Pancreas (tissue), 10 donors: ENCODE results near the gene MFN2. TPM values are rescaled to one million over a fixed set of nuclear protein-coding genes. Genes with fewer than 3 reads are reported as not detected.

ENCODE experiments used
- ATAC-seq, 4 donors: fragments of 200-7000 bp; cut with Tn5 transposase; one replicate each; pipeline versions ENCODE4 v1.8.0 to v1.9.1; 2020; ENCODE audit warnings: mild to moderate bottlenecking in 4 of 4, moderate library complexity in 4 of 4
- DNase-seq, 6 donors: peaks; one replicate each; pipeline ENCODE4 v3.0.0-alpha.2; 2020
- FAIRE-seq: peaks from 2 replicates; lab custom pipeline; 2012; peaks lifted over from hg19 to GRCh38; lab: Jason Lieb, UNC
- H3K27ac ChIP-seq, 4 donors: fragments of 200-600 bp; sonication (generic); 1 replicate in 3 of 4; 2 replicates in 1 of 4; pipeline versions ENCODE4 v1.5.0 to v1.8.0; 2020
- H3K27me3 ChIP-seq, 4 donors: fragments of 200-600 bp; one replicate each; pipeline ENCODE4 v1.8.0; 2021
- H3K36me3 ChIP-seq, 3 donors: fragments of 200-600 bp; sonication (generic) in 1 of 3; one replicate each; pipeline versions ENCODE4 v1.5.0 to v1.8.0; 2020 to 2021
- H3K4me1 ChIP-seq, 3 donors: fragments of 200-600 bp; one replicate each; pipeline ENCODE4 v1.8.0; 2021
- H3K4me3 ChIP-seq, 4 donors: fragments of 200-600 bp; sonication (generic) in 2 of 4; one replicate each; pipeline versions ENCODE4 v1.5.0 to v1.8.0; 2020 to 2021
- H3K9me3 ChIP-seq, 4 donors: fragments of 200-600 bp; one replicate each; pipeline ENCODE4 v1.8.0; 2021
- CTCF ChIP-seq, 4 donors: fragments of 200-600 bp; sonication (generic) in 3 of 4; IDR thresholded peaks; one replicate each; pipeline versions ENCODE4 v1.5.0 to v1.8.0; 2021; ENCODE audit warnings: antibody characterized with exemption in 4 of 4
- WGBS, 2 donors: extraction: QIAGEN DNeasy Blood & Tissue Kit; methylation state at CpG; one replicate each; pipeline ENCODE4 v1.1.7; 2013; 5-methylcytosine and 5-hydroxymethylcytosine counted together
- intact Hi-C, 3 donors: fragments of 100-400 bp; cut with DNase I; formaldehyde crosslinking; loops; one replicate each; pipeline versions ENCODE4 v1.11.1 to v1.14.2; 2022
- polyA plus RNA-seq, 2 donors: library from polyadenylated mRNA; stranded (reverse); fragments of 200-250 nt; gene quantifications; one replicate each; pipeline ENCODE4 v1.2.3, GENCODE V29; 2013
- total RNA-seq, 6 donors: library from RNA; stranded (reverse); fragmentation: NEBNext Ultra II Directional in 4 of 6; extraction: Animal tissue kit (Norgen Biotek cat#: 25700) in 4 of 6; gene quantifications; one replicate each; pipeline versions ENCODE4 v1.2.1 to v1.2.4, GENCODE V29; 2021 to 2023
- donor health status: healthy with polysubstance abuse.
- donor health status: DM: no; HTN: no; CAD: no; lungs with moderate emphysema.
- donor health status: DM: no; HTN: no; CAD: no.
- donor health status: control.
- donor health status: control.
- donor health status: Bipolar disorder and iron deficiency.
- donor health status: DM: yes; HTN: yes; CAD: no.
- donor health status: DM: no; HTN: no; CAD: no.
- donor health status: DM: no; HTN: no; CAD: no.
- donor health status: DM: yes; HTN: yes; CAD: no.

Gene MFN2
- total and polyA plus RNA-seq, 8 donors: 13.7 to 34.4 (median 24.8) TPM

- H3K4me1 ChIP-seq: no peaks in the 10 kb centered on the region
- DNase-seq (peak in 1 of 6 donors; percentile 6), ATAC-seq (no peak), FAIRE-seq (no peak)
- TF ChIP-seq CTCF (IDR thresholded peaks at IDR 0.05): no peak
- 87 to 91% methylated on average over 10 of the region's 10 CpGs for WGBS, 2 donors
- no peak overlapping the region for H3K27ac ChIP-seq
- no peaks in the 10 kb centered on the region for H3K9me3 ChIP-seq
- H3K27me3 ChIP-seq: no peaks in the 10 kb centered on the region
- intact Hi-C loops: no loop called here
- no peak overlapping the region for H3K4me3 ChIP-seq
- H3K36me3 ChIP-seq: peaks cover 0 to 33% (median 14%) of the 10 kb centered on the region in 3 donors
These were observed 10.2 kb downstream of the MFN2 start for GRCh38 chr1:11990303-11991032.

GRCh38 chr1:11991969-11992676, 11.9 kb downstream of the MFN2 start:
- ATAC-seq (no peak), DNase-seq (peak in 1 of 6 donors; percentile 9), FAIRE-seq (no peak)
- Histone ChIP-seq H3K4me1 (no peaks in the 10 kb centered on the region), H3K27me3 (no peaks in the 10 kb centered on the region), H3K36me3 (peaks cover 0 to 41% (median 23%) of the 10 kb centered on the region in 3 donors), H3K27ac (no peak overlapping the region), H3K4me3 (no peak overlapping the region), H3K9me3 (no peaks in the 10 kb centered on the region)
- TF ChIP-seq CTCF (IDR thresholded peaks at IDR 0.05): no peak
- WGBS, 2 donors: 78 to 80% methylated on average over 16 of the region's 16 CpGs
- intact Hi-C loops: no loop called here

GRCh38 chr1:11997081-11997850, 17.0 kb downstream of the MFN2 start:
- Histone ChIP-seq H3K4me3 (no peak overlapping the region), H3K4me1 (no peaks in the 10 kb centered on the region), H3K27me3 (no peaks in the 10 kb centered on the region), H3K36me3 (peaks cover 0 to 62% (median 38%) of the 10 kb centered on the region in 3 donors), H3K27ac (no peak overlapping the region), H3K9me3 (no peaks in the 10 kb centered on the region)
- WGBS, 2 donors: 85 to 94% methylated on average over 5 of the region's 5 CpGs
- FAIRE-seq (no peak), DNase-seq (peak in 1 of 6 donors; percentile 7), ATAC-seq (no peak)
- TF ChIP-seq CTCF (IDR thresholded peaks at IDR 0.05): no peak
- intact Hi-C loops: no loop called here

- no peak for TF ChIP-seq CTCF (IDR thresholded peaks at IDR 0.05)
- no peak overlapping the region for H3K4me3 ChIP-seq
- 89 to 91% methylated on average over 5 of the region's 5 CpGs for WGBS, 2 donors
- peaks cover 0 to 69% (median 39%) of the 10 kb centered on the region in 3 donors for H3K36me3 ChIP-seq
- no peak overlapping the region for H3K27ac ChIP-seq
- no peak for ATAC-seq
- H3K4me1 ChIP-seq: no peaks in the 10 kb centered on the region
- intact Hi-C loops: no loop called here
- H3K27me3 ChIP-seq: no peaks in the 10 kb centered on the region
- FAIRE-seq: no peak
- no peak for DNase-seq
- no peaks in the 10 kb centered on the region for H3K9me3 ChIP-seq
These were observed 18.4 kb downstream of the MFN2 start for GRCh38 chr1:11998636-11999035.
